GM19239 (cell line): ENCODE measurements around the gene VRK2.
"Not testable (repeated sequence)": the region's sequence is repeated elsewhere in the genome, so short reads cannot be mapped to it uniquely, and the experiment has no call there.

ENCODE experiments used
- DNase-seq: peaks from one replicate; pipeline ENCODE4 v3.0.0; 2011; ENCODE audit warnings: low spot score; ENCODE audit not compliant: insufficient read length
- FAIRE-seq: peaks from 2 replicates; lab custom pipeline; 2011; peaks lifted over from hg19 to GRCh38; lab: Jason Lieb, UNC

VRK2 gene

GRCh38 chr2:58156780-58157179 lies 110.2 kb downstream of the VRK2 start:
- DNase-seq (no peak), FAIRE-seq (no peak)

- DNase-seq, result no peak
- FAIRE-seq, result no peak
These were observed 111.1 kb downstream of the VRK2 start for GRCh38 chr2:58157754-58158153.

GRCh38 chr2:58158481-58158880 lies 111.9 kb downstream of the VRK2 start:
- no peak for DNase-seq
- FAIRE-seq, result no peak

- FAIRE-seq, result no peak
- no peak for DNase-seq
These were observed 117.3 kb downstream of the VRK2 start for GRCh38 chr2:58163913-58164312.

GRCh38 chr2:58168130-58168529 lies 121.5 kb downstream of the VRK2 start:
- DNase-seq, FAIRE-seq: not testable (repeated sequence)

- not testable (repeated sequence) for DNase-seq, FAIRE-seq
These were observed 123.2 kb downstream of the VRK2 start for GRCh38 chr2:58169845-58170244.

- not testable (repeated sequence) for FAIRE-seq, DNase-seq
These were observed 123.8 kb downstream of the VRK2 start for GRCh38 chr2:58170334-58170933.

GRCh38 chr2:58171831-58172230 lies 125.2 kb downstream of the VRK2 start:
- DNase-seq, FAIRE-seq: not testable (repeated sequence)

- not testable (repeated sequence) for FAIRE-seq, DNase-seq
These were observed 130.6 kb downstream of the VRK2 start for GRCh38 chr2:58177187-58177586.

GRCh38 chr2:58180175-58180574 lies 133.6 kb downstream of the VRK2 start:
- not testable (repeated sequence) for FAIRE-seq, DNase-seq

GRCh38 chr2:58180635-58181034 lies 134.0 kb downstream of the VRK2 start:
- no peak for FAIRE-seq
- DNase-seq, result no peak

- DNase-seq, result no peak
- no peak for FAIRE-seq
These were observed 135.9 kb downstream of the VRK2 start for GRCh38 chr2:58182527-58182926.

GRCh38 chr2:58186501-58186900 lies 139.9 kb downstream of the VRK2 start:
- no peak for FAIRE-seq

GRCh38 chr2:58187022-58187421 lies 140.4 kb downstream of the VRK2 start:
- not testable (repeated sequence) for DNase-seq, FAIRE-seq

More at GRCh38 chr2:58186501-58186900, 139.9 kb downstream of the VRK2 start:
- DNase-seq, result no peak

GRCh38 chr2:58194458-58194857 lies 147.9 kb downstream of the VRK2 start:
- no peak for FAIRE-seq
- no peak for DNase-seq

- DNase-seq (no peak), FAIRE-seq (no peak)
These were observed 149.1 kb downstream of the VRK2 start for GRCh38 chr2:58195662-58196061.

- DNase-seq (no peak), FAIRE-seq (no peak)
These were observed 151.3 kb downstream of the VRK2 start for GRCh38 chr2:58197894-58198293.

GRCh38 chr2:58202404-58202803 lies 155.8 kb downstream of the VRK2 start:
- FAIRE-seq (no peak), DNase-seq (no peak)

GRCh38 chr2:58203018-58203417 lies 156.4 kb downstream of the VRK2 start:
- no peak for FAIRE-seq

GRCh38 chr2:58204195-58204959 lies 157.8 kb downstream of the VRK2 start:
- DNase-seq, result no peak
- no peak for FAIRE-seq

More at GRCh38 chr2:58203018-58203417, 156.4 kb downstream of the VRK2 start:
- DNase-seq, result no peak

GRCh38 chr2:58206785-58207184 lies 160.2 kb downstream of the VRK2 start:
- DNase-seq, result no peak
- FAIRE-seq, result no peak
